ENCODE data around the gene IPCEF1.

DNA sequence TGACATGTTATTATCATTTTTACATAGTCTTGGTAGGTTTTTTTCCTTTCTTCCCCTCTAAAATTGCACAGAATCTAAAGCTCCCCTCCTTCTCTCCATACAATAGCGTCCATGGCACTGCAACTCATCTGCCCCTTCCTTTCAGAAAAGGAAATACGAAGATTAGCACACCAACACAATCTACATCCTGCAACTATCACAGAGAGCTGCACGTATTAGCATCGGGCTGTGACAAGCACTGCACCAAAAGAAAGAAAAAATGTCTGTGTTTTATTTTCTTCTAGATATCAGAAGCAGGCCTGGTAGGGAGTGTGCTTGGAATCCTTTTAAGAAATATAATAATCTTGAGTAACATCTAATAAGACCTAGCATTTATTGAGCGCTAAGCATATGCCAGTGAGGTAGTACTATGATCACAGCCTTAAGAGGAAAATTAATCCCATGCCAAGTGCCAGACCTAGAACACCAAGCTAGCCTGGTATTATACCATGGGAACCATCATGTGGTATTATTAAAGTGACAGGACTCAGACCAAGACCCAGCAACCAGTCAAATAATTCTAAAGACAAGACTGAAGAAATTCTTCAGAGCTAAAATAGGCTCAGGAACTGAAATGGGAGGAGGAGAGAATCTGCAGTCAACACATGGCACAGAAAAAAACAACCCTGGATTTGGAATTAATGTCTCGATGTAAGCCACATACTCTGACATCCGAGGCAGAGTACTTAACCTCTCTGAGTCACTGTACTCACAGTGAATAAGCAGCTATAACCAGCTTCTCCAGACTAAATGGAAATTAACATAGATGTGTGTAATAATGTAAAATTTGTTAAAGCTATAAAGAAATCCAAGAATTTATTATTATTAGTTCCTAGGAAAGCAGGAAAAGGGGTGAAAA, 124.3 kb downstream of the IPCEF1 start:
- TF ChIP-seq BHLHE40 (IDR thresholded peaks at IDR 0.05; ENCODE audit: borderline replicate concordance), result no peak
- no peak for TF ChIP-seq FOXM1 (IDR thresholded peaks at IDR 0.05; ENCODE audit: borderline replicate concordance)
- no peak for TF ChIP-seq SP1 (IDR thresholded peaks at IDR 0.05)
- TF ChIP-seq SUZ12 (IDR thresholded peaks at IDR 0.05), result no peak
- no peak for TF ChIP-seq CTBP1 (IDR thresholded peaks at IDR 0.05; ENCODE audit: borderline replicate concordance)
- no peak for TF ChIP-seq NFRKB (IDR thresholded peaks at IDR 0.05)
- TF ChIP-seq ARNT (IDR thresholded peaks at IDR 0.05), result no peak
- no peak for TF ChIP-seq ELF4 (IDR thresholded peaks at IDR 0.05)
- no peak for TF ChIP-seq HDGF (IDR thresholded peaks at IDR 0.05; ENCODE audit: borderline replicate concordance)
- no peak for TF ChIP-seq TARDBP (IDR thresholded peaks at IDR 0.05)
- TF ChIP-seq FOXK2 (IDR thresholded peaks at IDR 0.05), result no peak
- no peak for TF ChIP-seq FOXA1 (IDR thresholded peaks at IDR 0.05)
- no peak for TF ChIP-seq LEF1 (IDR thresholded peaks at IDR 0.05; ENCODE audit: borderline replicate concordance)
- TF ChIP-seq ZNF384 (IDR thresholded peaks at IDR 0.05), result no peak
